Ovary (tissue), 9 donors: ENCODE results near the gene CCNK. TPM values are rescaled to one million over a fixed set of nuclear protein-coding genes. Genes with fewer than 3 reads are reported as not detected.

Experiments used
- DNase-seq, 5 donors: peaks; one replicate each; pipeline ENCODE4 v3.0.0-alpha.2; 2019 to 2020
- H3K27ac ChIP-seq, 2 donors: fragments of 200-600 bp; one replicate each; pipeline versions ENCODE4 v1.5.1 to v1.8.0; 2019 to 2022
- H3K27me3 ChIP-seq: fragments of 200-600 bp; one replicate; pipeline ENCODE4 v1.8.0; 2022
- H3K36me3 ChIP-seq: fragments of 200-600 bp; sonication (generic); one replicate; pipeline ENCODE4 v1.5.1; 2019
- H3K4me1 ChIP-seq: one replicate; pipeline ENCODE4 v1.8.1; 2013; ENCODE audit warnings: mild to moderate bottlenecking, moderate library complexity; ENCODE audit not compliant: insufficient read depth
- H3K4me3 ChIP-seq: fragments of 200-600 bp; sonication (generic); one replicate; pipeline ENCODE4 v1.5.1; 2017
- H3K9me3 ChIP-seq, 2 donors: fragments of 200-600 bp in 1 of 2; sonication (generic) in 1 of 2; one replicate each; pipeline versions ENCODE4 v1.5.1 to v1.8.1; 2013 to 2019; ENCODE audit warnings: mild to moderate bottlenecking in 1 of 2, moderate library complexity in 1 of 2
- EP300 ChIP-seq: sonication (generic); formaldehyde crosslinking; IDR thresholded peaks from one replicate; pipeline ENCODE4 v1.6.1; 2017; ENCODE audit warnings: antibody characterized with exemption
- POLR2A ChIP-seq: fragments of 450-650 bp; IDR thresholded peaks from one replicate; pipeline ENCODE4 v1.6.1; 2017; ENCODE audit warnings: antibody characterized with exemption, mild to moderate bottlenecking, moderate library complexity
- WGBS, 3 donors: extraction: QIAGEN DNeasy Blood & Tissue Kit in 1 of 3; methylation state at CpG; one replicate each; pipeline versions ENCODE4 v1.1.5 to v1.1.7; 2013 to 2017; 5-methylcytosine and 5-hydroxymethylcytosine counted together
- intact Hi-C, 4 donors: fragments of 100-400 bp; cut with DNase I; formaldehyde crosslinking; loops; one replicate each; pipeline versions ENCODE4 v1.11.0 to v1.15.1; 2022 to 2023
- polyA plus RNA-seq, 2 donors: library from polyadenylated mRNA; stranded (reverse); fragments of 200-250 nt in 1 of 2; fragments of 350-450 nt in 1 of 2; fragmentation: Illumina TruSeq in 1 of 2; extraction: RNeasy Lipid Tissue Mini Kit (QIAGEN cat#74804) in 1 of 2; gene quantifications; one replicate each; pipeline ENCODE4 v1.2.3, GENCODE V29; 2013 to 2014
- total RNA-seq, 7 donors: library from RNA; depleted of rRNA in 2 of 7; stranded (reverse); fragments of >200 nt in 2 of 7; fragmentation: NEBNext Ultra II Directional in 3 of 7; extraction: Animal tissue kit (Norgen Biotek cat#: 25700) in 3 of 7; gene quantifications; one replicate each; pipeline versions ENCODE4 v1.1.0 to v1.2.4, GENCODE V29; 2016 to 2023
- TF ChIP-seq, protein P1 (sequence below), 3 donors: fragments of 450-650 bp in 2 of 3; fragments of 200-600 bp in 1 of 3; IDR thresholded peaks; one replicate each; pipeline versions ENCODE4 v1.5.1 to v1.8.0; 2016 to 2022; ENCODE audit warnings: antibody characterized with exemption in 3 of 3, mild to moderate bottlenecking in 1 of 3
- donor health status: DM: no; HTN: no; CAD: no; lungs with moderate emphysema.
- donor health status: DM: no; HTN: no; CAD: no.
- donor health status: Bipolar disorder and iron deficiency.
- donor health status: DM: yes; HTN: yes; CAD: no.
- donor health status: DM: no; HTN: no; CAD: no.
- donor health status: DM: yes; HTN: yes; CAD: no.

Gene CCNK
- total and polyA plus RNA-seq, 9 donors, result 17.3 to 60.0 (median 46.8) TPM

- H3K9me3 ChIP-seq, result no peaks in the 10 kb centered on the region
- no peaks in the 10 kb centered on the region for H3K27me3 ChIP-seq
- H3K4me1 ChIP-seq, result peaks cover 6% of the 10 kb centered on the region
- DNase-seq, result no peak
- TF ChIP-seq, protein P1, sequence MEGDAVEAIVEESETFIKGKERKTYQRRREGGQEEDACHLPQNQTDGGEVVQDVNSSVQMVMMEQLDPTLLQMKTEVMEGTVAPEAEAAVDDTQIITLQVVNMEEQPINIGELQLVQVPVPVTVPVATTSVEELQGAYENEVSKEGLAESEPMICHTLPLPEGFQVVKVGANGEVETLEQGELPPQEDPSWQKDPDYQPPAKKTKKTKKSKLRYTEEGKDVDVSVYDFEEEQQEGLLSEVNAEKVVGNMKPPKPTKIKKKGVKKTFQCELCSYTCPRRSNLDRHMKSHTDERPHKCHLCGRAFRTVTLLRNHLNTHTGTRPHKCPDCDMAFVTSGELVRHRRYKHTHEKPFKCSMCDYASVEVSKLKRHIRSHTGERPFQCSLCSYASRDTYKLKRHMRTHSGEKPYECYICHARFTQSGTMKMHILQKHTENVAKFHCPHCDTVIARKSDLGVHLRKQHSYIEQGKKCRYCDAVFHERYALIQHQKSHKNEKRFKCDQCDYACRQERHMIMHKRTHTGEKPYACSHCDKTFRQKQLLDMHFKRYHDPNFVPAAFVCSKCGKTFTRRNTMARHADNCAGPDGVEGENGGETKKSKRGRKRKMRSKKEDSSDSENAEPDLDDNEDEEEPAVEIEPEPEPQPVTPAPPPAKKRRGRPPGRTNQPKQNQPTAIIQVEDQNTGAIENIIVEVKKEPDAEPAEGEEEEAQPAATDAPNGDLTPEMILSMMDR (IDR thresholded peaks at IDR 0.05), result no peak
- no peak for TF ChIP-seq EP300
- no peak for TF ChIP-seq POLR2A
- H3K4me3 ChIP-seq, result no peak overlapping the region
- intact Hi-C loops, result no loop called here
- no peak overlapping the region for H3K27ac ChIP-seq
- no peaks in the 10 kb centered on the region for H3K36me3 ChIP-seq
- WGBS, 3 donors, result 78 to 84% (median 83%) methylated on average over 11 of the region's 11 CpGs
Observed at GRCh38 chr14:99551034-99551922, 70.1 kb downstream of the CCNK start.

- 86 to 95% (median 86%) methylated on average over 8 to 9 of the region's 9 CpGs for WGBS, 3 donors
- TF ChIP-seq EP300, result no peak
- TF ChIP-seq POLR2A, result no peak
- TF ChIP-seq, protein P1 (IDR thresholded peaks at IDR 0.05), result no peak
- Histone ChIP-seq H3K27me3 (no peaks in the 10 kb centered on the region), H3K36me3 (no peaks in the 10 kb centered on the region), H3K4me3 (no peak overlapping the region), H3K9me3 (no peaks in the 10 kb centered on the region), H3K4me1 (peaks cover 6% of the 10 kb centered on the region), H3K27ac (no peak overlapping the region)
- intact Hi-C loops, result no loop called here
- no peak for DNase-seq
Observed at GRCh38 chr14:99552021-99552553, 70.9 kb downstream of the CCNK start.

DNA sequence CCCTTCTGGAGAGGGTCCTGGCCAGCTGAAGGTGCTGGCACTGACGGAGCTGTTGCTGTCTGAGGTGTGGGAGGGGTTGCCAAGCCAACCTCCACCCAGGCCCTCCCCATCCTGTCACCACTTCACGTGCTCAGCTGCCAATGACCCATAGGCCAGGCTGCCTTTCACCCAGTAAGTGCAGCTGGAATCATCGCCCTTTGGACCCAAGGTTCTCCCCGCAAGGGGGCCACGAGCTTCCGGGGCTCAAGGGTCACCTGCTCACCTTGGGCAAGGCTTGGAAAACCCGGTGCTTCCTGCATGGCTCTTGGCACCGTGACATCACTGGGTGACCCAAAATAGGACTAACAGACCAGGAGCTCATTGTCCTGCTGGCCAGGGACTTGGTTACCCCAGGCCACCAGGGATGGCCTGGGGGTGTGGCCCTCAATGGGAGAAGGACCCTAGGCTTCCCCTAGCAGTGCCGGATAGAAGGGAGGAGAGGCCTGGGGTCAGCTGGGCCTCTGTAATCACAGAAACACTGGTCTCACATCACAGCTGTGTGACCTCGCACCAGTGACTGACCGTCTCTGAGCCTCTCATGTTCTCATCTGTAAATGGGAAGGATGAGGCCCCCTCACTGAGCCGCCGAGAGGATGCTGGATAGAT is 71.5 kb downstream of the CCNK start:
- H3K36me3 ChIP-seq, result no peaks in the 10 kb centered on the region
- no peak overlapping the region for H3K4me3 ChIP-seq
- peaks cover 6% of the 10 kb centered on the region for H3K4me1 ChIP-seq
- no peak overlapping the region for H3K27ac ChIP-seq
- 76 to 87% (median 83%) methylated on average over 13 of the region's 13 CpGs for WGBS, 3 donors
- TF ChIP-seq, protein P1 (IDR thresholded peaks at IDR 0.05), result no peak
- no peak for TF ChIP-seq POLR2A
- TF ChIP-seq EP300, result no peak
- no peaks in the 10 kb centered on the region for H3K9me3 ChIP-seq
- H3K27me3 ChIP-seq, result no peaks in the 10 kb centered on the region
- intact Hi-C loops, result no loop called here
- no peak for DNase-seq

DNA sequence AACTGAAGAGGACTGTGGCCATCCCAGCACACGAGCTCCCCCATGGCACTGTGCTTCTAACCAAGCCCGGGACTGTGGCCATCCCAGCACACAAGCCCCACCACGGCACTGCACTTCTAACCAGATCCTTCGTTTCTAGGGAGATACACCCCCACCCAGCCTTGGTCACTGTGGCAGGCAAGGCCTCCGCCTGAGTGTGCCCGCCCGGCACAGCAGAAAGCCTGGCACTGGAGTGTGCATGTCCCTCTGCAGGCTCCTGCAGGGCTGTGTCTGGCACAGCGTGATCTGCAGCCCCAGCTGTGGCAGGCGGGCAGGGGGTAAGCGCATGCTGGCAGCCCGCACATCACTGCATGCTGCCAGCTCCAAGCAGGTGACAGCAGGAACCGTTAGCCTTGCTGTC is 73.0 kb downstream of the CCNK start:
- WGBS, 3 donors, result 79 to 85% (median 85%) methylated on average over 12 of the region's 12 CpGs
- Histone ChIP-seq H3K27ac (no peak overlapping the region), H3K27me3 (no peaks in the 10 kb centered on the region), H3K9me3 (no peaks in the 10 kb centered on the region), H3K36me3 (no peaks in the 10 kb centered on the region), H3K4me3 (no peak overlapping the region), H3K4me1 (peaks cover 4% of the 10 kb centered on the region)
- DNase-seq, result no peak
- intact Hi-C loops, result no loop called here
- TF ChIP-seq EP300, result no peak
- TF ChIP-seq, protein P1 (IDR thresholded peaks at IDR 0.05), result no peak
- TF ChIP-seq POLR2A, result no peak
